Measurements from ENCODE around the gene STAP2. TPM values are rescaled to one million over a fixed set of nuclear protein-coding genes. Genes with fewer than 3 reads are reported as not detected.

STAP2 gene
- total RNA-seq, 1 donor from 2014 or later: 36.1 TPM

Other genes starting within 250 kb of the STAP2 start
- gene MAP2K2, start 214.7 kb downstream of the STAP2 start, total RNA-seq: 108 and 113 TPM in 2 replicates
- not detected in 2 replicates for gene CREB3L3, start 185.2 kb downstream of the STAP2 start, total RNA-seq
- gene SIRT6, start 156.3 kb downstream of the STAP2 start, total RNA-seq: 6.5 and 7.7 TPM in 2 replicates
- gene ANKRD24, start 156.1 kb downstream of the STAP2 start, total RNA-seq: 0.22 and 0.40 TPM in 2 replicates
- gene EBI3, start 109.3 kb downstream of the STAP2 start, total RNA-seq: 0.44 and 0.60 TPM in 2 replicates
- gene YJU2, start 91.7 kb downstream of the STAP2 start, total RNA-seq: 12.4 and 17.9 TPM in 2 replicates
- not detected in 2 replicates for gene SHD, start 59.6 kb downstream of the STAP2 start, total RNA-seq
- not detected in 2 replicates for gene TMIGD2, start 36.4 kb downstream of the STAP2 start, total RNA-seq
- 2.2 and 10.2 TPM in 2 replicates for gene FSD1, start 34.2 kb downstream of the STAP2 start, total RNA-seq
- 5.2 and 7.7 TPM in 2 replicates for gene MPND, start 4.7 kb upstream of the STAP2 start, total RNA-seq
- 41.9 and 44.9 TPM in 2 replicates for gene SH3GL1, start 61.7 kb upstream of the STAP2 start, total RNA-seq
- 3.6 and 7.8 TPM in 2 replicates for gene CHAF1A, start 63.8 kb upstream of the STAP2 start, total RNA-seq
- gene UBXN6, start 119.0 kb upstream of the STAP2 start, total RNA-seq: 81.9 and 99.8 TPM in 2 replicates
- 38.5 and 39.0 TPM in 2 replicates for gene HDGFL2, start 133.5 kb upstream of the STAP2 start, total RNA-seq
- 0.65 and 2.0 TPM in 2 replicates for gene PLIN4, start 179.7 kb upstream of the STAP2 start, total RNA-seq
- gene PLIN5, start 196.4 kb upstream of the STAP2 start, total RNA-seq: 4.6 and 23.2 TPM in 2 replicates
- gene LRG1, start 201.2 kb upstream of the STAP2 start, total RNA-seq: 0.87 and 1.6 TPM in 2 replicates
- gene SEMA6B, start 220.9 kb upstream of the STAP2 start, total RNA-seq: 18.1 and 50.6 TPM in 2 replicates

All from lung microvascular endothelial cell (primary cell).